PC-9 (cell line): Measurements from ENCODE around the gene SH3PXD2A. TPM values are rescaled to one million over a fixed set of nuclear protein-coding genes. Genes with fewer than 3 reads are reported as not detected.

ENCODE experiments used
- BruUV-seq: library from RNA; stranded (reverse); fragments of 400-500 nt; replicated peaks from 2 replicates; lab custom pipeline; 2021; lab: Mats Ljungman, UMichigan
- CTCF ChIA-PET: fragments of 300-600 bp; sonication (Branson Sonifier 250); formaldehyde crosslinking; loops from one replicate; lab custom pipeline; 2022; ENCODE audit warnings: antibody characterized with exemption; lab: Charles Lee
- POLR2A ChIA-PET: fragments of 300-600 bp; sonication (Branson Sonifier 250); formaldehyde crosslinking; loops from one replicate; lab custom pipeline; 2022; ENCODE audit warnings: antibody characterized with exemption; ENCODE audit not compliant: unreplicated experiment; lab: Charles Lee
- DNase-seq, 2 experiments: peaks; one replicate each; pipeline versions ENCODE4 v3.0.0 to v3.0.0-alpha.2; 2015 to 2022; ENCODE audit warnings: mixed read lengths in 1 of 2
- H2AFZ ChIP-seq: fragments of 200-600 bp; sonication (generic); 2 replicates; pipeline ENCODE4 v1.8.1; 2017; ENCODE audit warnings: antibody characterized with exemption
- H3F3A ChIP-seq: fragments of 200-600 bp; sonication (generic); 2 replicates; pipeline ENCODE4 v1.8.1; 2017; ENCODE audit warnings: antibody characterized with exemption, mild to moderate bottlenecking, low read depth; ENCODE audit not compliant: insufficient read depth
- H3K27ac ChIP-seq: fragments of 200-600 bp; sonication (generic); 2 replicates; pipeline ENCODE4 v1.6.1; 2016; ENCODE audit warnings: mixed run types
- H3K27me3 ChIP-seq: fragments of 200-600 bp; sonication (generic); 2 replicates; pipeline ENCODE4 v1.6.1; 2016; ENCODE audit warnings: low read depth, mixed run types; ENCODE audit not compliant: insufficient read depth
- H3K36me3 ChIP-seq: fragments of 200-600 bp; sonication (generic); 2 replicates; pipeline ENCODE4 v1.6.1; 2016; ENCODE audit warnings: low read depth, mixed run types
- H3K4me1 ChIP-seq: fragments of 200-600 bp; sonication (generic); replicated peaks from 2 replicates; pipeline ENCODE4 v1.6.1; 2016; ENCODE audit warnings: mixed run types; ENCODE audit not compliant: insufficient read depth
- H3K4me2 ChIP-seq: fragments of 200-600 bp; sonication (generic); 2 replicates; pipeline ENCODE4 v1.6.1; 2017; ENCODE audit warnings: mixed run types
- H3K4me3 ChIP-seq: fragments of 200-600 bp; sonication (generic); 2 replicates; pipeline ENCODE4 v1.6.1; 2016; ENCODE audit warnings: mixed run types
- H3K79me2 ChIP-seq: fragments of 200-600 bp; sonication (generic); 2 replicates; pipeline ENCODE4 v1.6.1; 2017; ENCODE audit warnings: low read depth, mixed run types
- H3K9me2 ChIP-seq: fragments of 200-600 bp; sonication (generic); 2 replicates; pipeline ENCODE4 v1.8.1; 2017; ENCODE audit warnings: mild to moderate bottlenecking; ENCODE audit not compliant: insufficient read depth
- H3K9me3 ChIP-seq: fragments of 200-600 bp; sonication (generic); 2 replicates; pipeline ENCODE4 v1.8.1; 2016; ENCODE audit warnings: low read depth; ENCODE audit not compliant: insufficient read depth
- H4K20me1 ChIP-seq: fragments of 200-600 bp; sonication (generic); 2 replicates; pipeline ENCODE4 v1.8.1; 2017; ENCODE audit not compliant: insufficient read depth
- EZH2 ChIP-seq: fragments of 200-600 bp; sonication (generic); IDR thresholded peaks from 2 replicates; pipeline ENCODE4 v1.8.0; 2017; ENCODE audit warnings: antibody characterized with exemption, low read depth
- intact Hi-C: fragments of 100-400 bp; cut with micrococcal nuclease; formaldehyde crosslinking; loops from one replicate; pipeline ENCODE4 v1.10.0; 2022; ENCODE audit not compliant: unreplicated experiment
- total RNA-seq: library from RNA; stranded (reverse); gene quantifications from 2 replicates; pipeline ENCODE4 v1.2.3, GENCODE V29; 2021
- TF ChIP-seq, protein P1 (sequence below): fragments of 200-600 bp; sonication (generic); conservative IDR thresholded peaks from 2 replicates; pipeline ENCODE4 v1.6.1; 2017; ENCODE audit warnings: mixed run types, antibody characterized with exemption, mild to moderate bottlenecking, moderate library complexity

Gene SH3PXD2A
- total RNA-seq, 1 experiment from 2014 or later: 12.5 TPM

GRCh38 chr10:103783681-103784080 lies 71.7 kb downstream of the SH3PXD2A start:
- CTCF ChIA-PET: no interaction called here
- no peak overlapping the region for H3K27ac ChIP-seq

GRCh38 chr10:103781329-103782061 lies 73.9 kb downstream of the SH3PXD2A start:
- H4K20me1 ChIP-seq: no peaks in the 10 kb centered on the region
- H3K4me1 ChIP-seq: peaks cover 41% of the 10 kb centered on the region
- no peaks in the 10 kb centered on the region for H3K27me3 ChIP-seq
- CTCF ChIA-PET: interaction anchor here (0.6 to 1.5 kb wide), 5 partner anchors 23 to 548 kb away, joined by 3 to 7 read pairs (median 3); no protein-coding TSS in a partner anchor
- DNase-seq: peak; percentile 49 to 92
- no peaks in the 10 kb centered on the region for H3K36me3 ChIP-seq
- no peaks in the 10 kb centered on the region for H3K9me2 ChIP-seq
- TF ChIP-seq EZH2: no peak
- TF ChIP-seq, protein P1, sequence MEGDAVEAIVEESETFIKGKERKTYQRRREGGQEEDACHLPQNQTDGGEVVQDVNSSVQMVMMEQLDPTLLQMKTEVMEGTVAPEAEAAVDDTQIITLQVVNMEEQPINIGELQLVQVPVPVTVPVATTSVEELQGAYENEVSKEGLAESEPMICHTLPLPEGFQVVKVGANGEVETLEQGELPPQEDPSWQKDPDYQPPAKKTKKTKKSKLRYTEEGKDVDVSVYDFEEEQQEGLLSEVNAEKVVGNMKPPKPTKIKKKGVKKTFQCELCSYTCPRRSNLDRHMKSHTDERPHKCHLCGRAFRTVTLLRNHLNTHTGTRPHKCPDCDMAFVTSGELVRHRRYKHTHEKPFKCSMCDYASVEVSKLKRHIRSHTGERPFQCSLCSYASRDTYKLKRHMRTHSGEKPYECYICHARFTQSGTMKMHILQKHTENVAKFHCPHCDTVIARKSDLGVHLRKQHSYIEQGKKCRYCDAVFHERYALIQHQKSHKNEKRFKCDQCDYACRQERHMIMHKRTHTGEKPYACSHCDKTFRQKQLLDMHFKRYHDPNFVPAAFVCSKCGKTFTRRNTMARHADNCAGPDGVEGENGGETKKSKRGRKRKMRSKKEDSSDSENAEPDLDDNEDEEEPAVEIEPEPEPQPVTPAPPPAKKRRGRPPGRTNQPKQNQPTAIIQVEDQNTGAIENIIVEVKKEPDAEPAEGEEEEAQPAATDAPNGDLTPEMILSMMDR: peak; percentile 59; the same call in 1 of the 2 replicates
- H3F3A ChIP-seq: peaks cover 17% of the 10 kb centered on the region; the same call in 1 of the 2 replicates
- no peak overlapping the region for H3K4me3 ChIP-seq
- H3K9me3 ChIP-seq: no peaks in the 10 kb centered on the region
- no peak overlapping the region for H2AFZ ChIP-seq
- no peaks in the 10 kb centered on the region for H3K79me2 ChIP-seq
- POLR2A ChIA-PET: interaction anchor here (0.9 kb wide), 1 partner anchor 8 kb away, joined by 4 read pairs; no protein-coding TSS in a partner anchor
- peak overlapping the region; percentile 12 for H3K4me2 ChIP-seq
- intact Hi-C loops: loop anchor here (1.0 to 10.0 kb wide), 3 partner anchors 35 to 74 kb away; partner anchors contain the start of gene SH3PXD2A
- peak overlapping the region; percentile 79 for H3K27ac ChIP-seq
- BruUV-seq: no TSS peak

More at GRCh38 chr10:103783681-103784080, 71.7 kb downstream of the SH3PXD2A start:
- Histone ChIP-seq H3K27me3 (no peaks in the 10 kb centered on the region), H2AFZ (no peak overlapping the region), H3K4me2 (no peak overlapping the region), H4K20me1 (no peaks in the 10 kb centered on the region), H3K4me3 (no peak overlapping the region), H3F3A (peaks cover 17% of the 10 kb centered on the region; the same call in 1 of the 2 replicates), H3K79me2 (no peaks in the 10 kb centered on the region), H3K36me3 (no peaks in the 10 kb centered on the region), H3K4me1 (peaks cover 41% of the 10 kb centered on the region), H3K9me2 (no peaks in the 10 kb centered on the region), H3K9me3 (no peaks in the 10 kb centered on the region)
- intact Hi-C loops: loop anchor here (10.0 kb wide), 1 partner anchor 69 kb away; no protein-coding TSS in a partner anchor
- BruUV-seq: no TSS peak
- TF ChIP-seq, protein P1: no peak
- no peak for TF ChIP-seq EZH2
- POLR2A ChIA-PET: no interaction called here
- no peak for DNase-seq

DNA sequence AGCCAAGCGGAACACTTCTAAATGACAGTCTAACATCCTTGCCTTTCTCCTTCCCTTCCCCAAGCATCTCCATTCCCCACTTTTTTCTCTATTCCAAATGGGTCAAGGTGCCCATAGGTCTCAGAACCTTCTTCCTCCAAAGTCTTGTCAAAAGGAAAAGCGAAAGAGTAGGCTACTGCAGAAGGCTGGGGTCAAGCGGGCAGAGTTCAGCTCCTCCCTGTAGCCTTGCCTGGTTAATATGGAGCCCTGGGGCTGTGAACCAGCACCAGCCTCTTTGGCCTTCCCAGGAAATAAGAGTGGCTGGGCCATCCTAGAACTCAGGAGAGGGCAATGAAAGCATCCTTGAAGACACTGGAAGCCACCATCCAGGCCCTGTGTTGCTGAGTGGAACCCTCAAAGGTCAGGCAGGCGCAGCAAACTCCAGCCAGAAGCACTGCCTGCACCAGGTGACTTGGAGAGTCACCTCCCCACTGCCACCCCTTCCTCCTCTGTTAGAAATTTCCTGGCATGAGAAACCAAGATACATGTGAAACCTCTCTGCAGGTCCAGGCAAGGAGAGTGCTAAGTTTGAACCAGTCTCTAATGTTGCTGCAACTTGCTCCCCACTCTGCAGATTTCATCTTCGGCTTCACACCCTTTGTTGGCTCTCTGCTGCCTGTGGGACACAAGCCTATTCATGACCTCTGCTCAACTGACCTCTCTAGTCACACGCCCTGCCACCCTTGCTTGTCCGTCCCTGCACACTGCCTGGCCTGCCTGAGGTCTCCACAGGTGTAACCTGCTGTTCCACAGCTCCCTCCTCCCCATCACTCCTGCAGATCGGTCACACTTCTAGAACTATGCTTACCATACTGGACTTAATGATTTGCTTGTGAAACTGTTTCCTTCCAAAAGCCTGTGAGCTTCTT lies 74.9 kb downstream of the SH3PXD2A start:
- Histone ChIP-seq H3K36me3 (no peaks in the 10 kb centered on the region), H2AFZ (no peak overlapping the region), H3K4me1 (peaks cover 40% of the 10 kb centered on the region), H3K9me2 (no peaks in the 10 kb centered on the region), H3K9me3 (no peaks in the 10 kb centered on the region), H3K4me3 (no peak overlapping the region), H3K27ac (peak overlapping the region; percentile 79), H3K27me3 (no peaks in the 10 kb centered on the region), H4K20me1 (no peaks in the 10 kb centered on the region), H3K4me2 (no peak overlapping the region), H3F3A (peaks cover 17% of the 10 kb centered on the region; the same call in 1 of the 2 replicates), H3K79me2 (no peaks in the 10 kb centered on the region)
- BruUV-seq: no TSS peak
- DNase-seq: no peak
- ChIA-PET CTCF (interaction anchor here (1.5 kb wide), 1 partner anchor 68 kb away, joined by 5 read pairs; no protein-coding TSS in a partner anchor), POLR2A (no interaction called here)
- TF ChIP-seq EZH2: no peak
- TF ChIP-seq, protein P1: no peak
- intact Hi-C loops: loop anchor here (1.0 to 10.0 kb wide), 3 partner anchors 34 to 75 kb away; partner anchors contain the start of gene SH3PXD2A
